SK-N-MC (cell line): ENCODE results near the gene TCHP.

Source experiments
- EZH2 ChIP-seq: fragments of 200-600 bp; sonication (generic); IDR thresholded peaks from one replicate; pipeline ENCODE4 v1.6.1; 2017; ENCODE audit warnings: antibody characterized with exemption
- FOXP2 ChIP-seq: optimal IDR thresholded peaks from 2 replicates; pipeline ENCODE3; 2011; ENCODE audit warnings: mild to moderate bottlenecking, moderate library complexity; ENCODE audit not compliant: insufficient read depth; ENCODE audit errors: extremely low read length, control extremely low read depth
- POLR2AphosphoS5 ChIP-seq: IDR thresholded peaks from 2 replicates; pipeline ENCODE4 v1.6.1; 2012; ENCODE audit warnings: mild to moderate bottlenecking, low read depth, low read length, borderline replicate concordance

DNA sequence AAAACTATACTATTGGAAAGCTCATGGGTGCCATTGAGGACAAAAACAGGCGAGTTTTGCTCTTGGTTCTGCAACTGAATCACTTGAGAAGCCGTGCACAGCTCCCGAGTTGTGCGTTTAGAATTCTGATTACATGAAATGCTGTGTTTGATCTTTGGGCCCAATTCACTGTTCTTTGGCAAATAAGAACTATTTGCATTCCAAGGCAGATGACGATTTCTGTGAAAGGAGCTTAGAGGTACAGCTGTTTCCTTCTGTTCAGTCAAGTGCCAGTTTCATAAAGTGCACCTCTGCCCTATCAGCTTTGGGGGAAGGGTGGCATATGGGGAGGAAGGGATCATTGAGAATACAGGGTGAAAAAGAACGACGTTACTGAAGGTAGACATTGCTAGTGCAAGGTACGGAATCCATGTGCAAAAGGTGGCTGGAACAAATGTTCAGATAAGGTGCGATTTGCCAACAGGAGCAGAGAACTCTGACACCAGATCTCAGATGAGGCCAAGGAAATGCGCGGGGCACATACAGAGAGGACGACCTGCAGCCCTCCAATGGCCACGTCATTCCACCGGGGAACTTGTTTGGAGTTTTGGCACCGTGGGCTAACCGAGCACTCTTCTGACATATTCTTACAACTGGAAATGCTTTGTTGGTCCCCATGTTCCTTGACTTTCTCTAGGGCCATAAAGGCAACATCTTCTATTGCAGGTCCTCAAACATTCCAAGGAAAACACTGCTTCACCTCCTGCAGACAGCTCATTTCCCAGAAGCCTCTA lies 30.1 kb downstream of the TCHP start:
- TF ChIP-seq EZH2 (no peak), POLR2AphosphoS5 (no peak), FOXP2 (no peak)
